ENCODE measurements around the gene SPSB4.

The SPSB4 gene

GRCh38 chr3:141049681-141050080 is 1.5 kb upstream of the SPSB4 start:
- H3K27me3 ChIP-seq (ENCODE audit: control insufficient read depth in 3 of 3, insufficient read depth in 3 of 3, low read depth in 1 of 3, low read length in 3 of 3): peaks cover 0 to 10% (median 0%) of the 10 kb centered on the region in 3 experiments
- no peak overlapping the region for H3K4ac ChIP-seq (ENCODE audit: low read length)
- no peak overlapping the region for H2BK5ac ChIP-seq (ENCODE audit: low read length)
- H4K8ac ChIP-seq (ENCODE audit: low read depth, low read length): no peak overlapping the region
- H2BK12ac ChIP-seq (ENCODE audit: low read length): no peak overlapping the region
- no peak overlapping the region for H2AK5ac ChIP-seq (ENCODE audit: low read depth, low read length)
- no peak overlapping the region for H2BK120ac ChIP-seq (ENCODE audit: low read depth, low read length)
- no peak overlapping the region for H3K14ac ChIP-seq (ENCODE audit: low read length)
- no peak overlapping the region for H2BK15ac ChIP-seq (ENCODE audit: low read length)
- no peak overlapping the region for H3K23ac ChIP-seq (ENCODE audit: low read depth, low read length, poor library complexity)
- H3K18ac ChIP-seq (ENCODE audit: low read length): no peak overlapping the region
- no peak overlapping the region for H2AFZ ChIP-seq (ENCODE audit: low read length)
- no peak overlapping the region for H3K4me2 ChIP-seq (ENCODE audit: insufficient read depth, low read length, poor library complexity, severe bottlenecking)
- no peak overlapping the region for H3K9ac ChIP-seq (ENCODE audit: low read depth, low read length, poor library complexity)
- WGBS, 2 donors (ENCODE audit: extremely low coverage in 2 of 2, insufficient read length in 2 of 2, insufficient replicate concordance in 1 of 2): no CpG with 5 or more reads among the region's 2 CpGs
- H3K36me3 ChIP-seq (replicated peaks in 1 of 2; ENCODE audit: control insufficient read depth in 2 of 2, insufficient read depth in 2 of 2, low read length in 2 of 2): peaks cover 0 to 10% of the 10 kb centered on the region in 2 donors
- DNase-seq (ENCODE audit: low spot score): no peak
- H3K4me3 ChIP-seq (ENCODE audit: low read length in 2 of 2): no peak overlapping the region
- H3K27ac ChIP-seq (replicated peaks; ENCODE audit: low read length): no peak overlapping the region
- H3K4me1 ChIP-seq (ENCODE audit: control insufficient read depth in 2 of 2, insufficient read depth in 1 of 2, low read depth in 1 of 2, low read length in 2 of 2): peaks cover 4 to 5% of the 10 kb centered on the region in 2 donors
- H4K91ac ChIP-seq (ENCODE audit: low read depth, low read length, poor library complexity): no peak overlapping the region
- H3K9me3 ChIP-seq (replicated peaks in 1 of 2; ENCODE audit: control insufficient read depth in 2 of 2, insufficient read depth in 1 of 2, low read depth in 1 of 2, low read length in 2 of 2): peaks cover 0 to 4% of the 10 kb centered on the region in 2 donors
- H3K79me1 ChIP-seq (ENCODE audit: low read depth, low read length): peaks cover 5% of the 10 kb centered on the region

- peak overlapping the region; percentile 41 for H2BK15ac ChIP-seq (ENCODE audit: low read length)
- H3K4me1 ChIP-seq (ENCODE audit: control insufficient read depth in 2 of 2, insufficient read depth in 1 of 2, low read depth in 1 of 2, low read length in 2 of 2): peaks cover 17 to 22% of the 10 kb centered on the region in 2 donors
- no peak overlapping the region for H4K91ac ChIP-seq (ENCODE audit: low read depth, low read length, poor library complexity)
- H2AFZ ChIP-seq (ENCODE audit: low read length): peak overlapping the region; percentile 95
- H3K36me3 ChIP-seq (replicated peaks in 1 of 2; ENCODE audit: control insufficient read depth in 2 of 2, insufficient read depth in 2 of 2, low read length in 2 of 2): peaks cover 0 to 25% of the 10 kb centered on the region in 2 donors
- H3K4me2 ChIP-seq (ENCODE audit: insufficient read depth, low read length, poor library complexity, severe bottlenecking): peak overlapping the region; percentile 89
- no peak overlapping the region for H2AK5ac ChIP-seq (ENCODE audit: low read depth, low read length)
- peak overlapping the region; percentile 87 to 94 for H3K4me3 ChIP-seq (ENCODE audit: low read length in 2 of 2)
- H3K9me3 ChIP-seq (replicated peaks in 1 of 2; ENCODE audit: control insufficient read depth in 2 of 2, insufficient read depth in 1 of 2, low read depth in 1 of 2, low read length in 2 of 2): peaks cover 0 to 4% of the 10 kb centered on the region in 2 donors
- WGBS, 2 donors (ENCODE audit: extremely low coverage in 2 of 2, insufficient read length in 2 of 2, insufficient replicate concordance in 1 of 2): no CpG with 5 or more reads among the region's 77 CpGs
- no peak overlapping the region for H3K4ac ChIP-seq (ENCODE audit: low read length)
- H2BK120ac ChIP-seq (ENCODE audit: low read depth, low read length): peak overlapping the region; percentile 29
- peak overlapping the region; percentile 31 for H2BK12ac ChIP-seq (ENCODE audit: low read length)
- no peak overlapping the region for H4K8ac ChIP-seq (ENCODE audit: low read depth, low read length)
- peak overlapping the region; percentile 79 for H3K27ac ChIP-seq (replicated peaks; ENCODE audit: low read length)
- H3K23ac ChIP-seq (ENCODE audit: low read depth, low read length, poor library complexity): peak overlapping the region; percentile 6
- H3K79me1 ChIP-seq (ENCODE audit: low read depth, low read length): peaks cover 10% of the 10 kb centered on the region
- peak; percentile 72 for DNase-seq (ENCODE audit: low spot score)
- H3K18ac ChIP-seq (ENCODE audit: low read length): peak overlapping the region; percentile 95
- H3K14ac ChIP-seq (ENCODE audit: low read length): no peak overlapping the region
- H2BK5ac ChIP-seq (ENCODE audit: low read length): peak overlapping the region; percentile 59
- peak overlapping the region; percentile 71 for H3K9ac ChIP-seq (ENCODE audit: low read depth, low read length, poor library complexity)
- H3K27me3 ChIP-seq (ENCODE audit: control insufficient read depth in 3 of 3, insufficient read depth in 3 of 3, low read depth in 1 of 3, low read length in 3 of 3): peaks cover 0 to 10% (median 0%) of the 10 kb centered on the region in 3 experiments
Measured at GRCh38 chr3:141051443-141052200, 475 bp downstream of the SPSB4 start.

- H3K36me3 ChIP-seq (replicated peaks in 1 of 2; ENCODE audit: control insufficient read depth in 2 of 2, insufficient read depth in 2 of 2, low read length in 2 of 2): peaks cover 0 to 25% of the 10 kb centered on the region in 2 donors
- H3K23ac ChIP-seq (ENCODE audit: low read depth, low read length, poor library complexity): no peak overlapping the region
- peak overlapping the region; percentile 89 for H3K4me2 ChIP-seq (ENCODE audit: insufficient read depth, low read length, poor library complexity, severe bottlenecking)
- no CpG with 5 or more reads among the region's 48 CpGs for WGBS, 2 donors (ENCODE audit: extremely low coverage in 2 of 2, insufficient read length in 2 of 2, insufficient replicate concordance in 1 of 2)
- no peak overlapping the region for H2BK12ac ChIP-seq (ENCODE audit: low read length)
- no peak overlapping the region for H2BK5ac ChIP-seq (ENCODE audit: low read length)
- H3K4ac ChIP-seq (ENCODE audit: low read length): no peak overlapping the region
- no peak overlapping the region for H2AK5ac ChIP-seq (ENCODE audit: low read depth, low read length)
- H3K27ac ChIP-seq (replicated peaks; ENCODE audit: low read length): no peak overlapping the region
- H4K8ac ChIP-seq (ENCODE audit: low read depth, low read length): no peak overlapping the region
- H3K4me1 ChIP-seq (ENCODE audit: control insufficient read depth in 2 of 2, insufficient read depth in 1 of 2, low read depth in 1 of 2, low read length in 2 of 2): peaks cover 24 to 30% of the 10 kb centered on the region in 2 donors
- no peak for DNase-seq (ENCODE audit: low spot score)
- H3K79me1 ChIP-seq (ENCODE audit: low read depth, low read length): peaks cover 10% of the 10 kb centered on the region
- H2BK120ac ChIP-seq (ENCODE audit: low read depth, low read length): no peak overlapping the region
- peak overlapping the region; percentile 87 to 94 for H3K4me3 ChIP-seq (ENCODE audit: low read length in 2 of 2)
- H3K14ac ChIP-seq (ENCODE audit: low read length): peak overlapping the region; percentile 57
- H3K9ac ChIP-seq (ENCODE audit: low read depth, low read length, poor library complexity): peak overlapping the region; percentile 71
- H2AFZ ChIP-seq (ENCODE audit: low read length): peak overlapping the region; percentile 95
- H2BK15ac ChIP-seq (ENCODE audit: low read length): peak overlapping the region; percentile 41
- H4K91ac ChIP-seq (ENCODE audit: low read depth, low read length, poor library complexity): no peak overlapping the region
- peaks cover 0 to 10% (median 0%) of the 10 kb centered on the region in 3 experiments for H3K27me3 ChIP-seq (ENCODE audit: control insufficient read depth in 3 of 3, insufficient read depth in 3 of 3, low read depth in 1 of 3, low read length in 3 of 3)
- peak overlapping the region; percentile 95 for H3K18ac ChIP-seq (ENCODE audit: low read length)
- peaks cover 0 to 4% of the 10 kb centered on the region in 2 donors for H3K9me3 ChIP-seq (replicated peaks in 1 of 2; ENCODE audit: control insufficient read depth in 2 of 2, insufficient read depth in 1 of 2, low read depth in 1 of 2, low read length in 2 of 2)
Measured at GRCh38 chr3:141052201-141053069, 1.3 kb downstream of the SPSB4 start.

Measured in neuronal stem cell (in vitro differentiated cells).